SK-N-MC (cell line): ENCODE measurements around the gene OLFM4.

Experiments used
- EZH2 ChIP-seq: fragments of 200-600 bp; sonication (generic); IDR thresholded peaks from one replicate; pipeline ENCODE4 v1.6.1; 2017; ENCODE audit warnings: antibody characterized with exemption
- FOXP2 ChIP-seq: optimal IDR thresholded peaks from 2 replicates; pipeline ENCODE3; 2011; ENCODE audit warnings: mild to moderate bottlenecking, moderate library complexity; ENCODE audit not compliant: insufficient read depth; ENCODE audit errors: extremely low read length, control extremely low read depth
- POLR2AphosphoS5 ChIP-seq: IDR thresholded peaks from 2 replicates; pipeline ENCODE4 v1.6.1; 2012; ENCODE audit warnings: mild to moderate bottlenecking, low read depth, low read length, borderline replicate concordance

DNA sequence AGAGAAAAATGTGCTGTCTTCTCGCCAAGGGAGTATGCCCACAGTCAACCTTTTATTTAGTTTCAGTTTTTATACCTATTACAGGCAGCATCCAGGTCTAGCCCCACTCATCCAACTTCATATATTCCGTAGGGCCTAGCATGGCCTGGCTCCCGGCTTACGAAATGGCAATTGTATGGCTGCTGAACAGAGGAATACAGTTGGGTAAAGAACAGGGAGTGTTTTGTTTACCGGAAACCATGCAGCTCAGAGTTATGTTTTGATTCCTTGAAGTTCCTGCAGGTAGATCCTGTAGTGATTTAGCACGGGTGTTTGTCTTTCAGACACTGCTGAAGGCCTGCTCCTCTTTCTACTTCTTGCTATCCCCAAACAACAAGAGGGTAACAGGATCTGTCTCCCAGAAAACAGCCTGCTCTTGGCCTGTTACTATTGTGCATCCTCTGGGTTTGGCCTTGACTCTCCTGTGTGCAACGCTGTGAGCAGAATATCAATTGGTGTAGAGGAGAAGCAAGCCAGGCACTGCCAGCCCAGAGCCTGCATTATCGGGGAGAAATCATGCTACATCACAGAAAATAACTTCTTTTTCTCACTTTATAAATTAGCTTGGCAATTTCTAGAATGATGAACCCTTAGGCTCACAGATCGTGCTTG lies 32.4 kb downstream of the OLFM4 start:
- TF ChIP-seq POLR2AphosphoS5 (no peak), EZH2 (no peak), FOXP2 (no peak)
